Breast epithelium (tissue), 4 donors: Measurements from ENCODE around the gene C12orf42. TPM values are rescaled to one million over a fixed set of nuclear protein-coding genes. Genes with fewer than 3 reads are reported as not detected.

Experiments
- DNase-seq, 2 donors: peaks; one replicate each; pipeline ENCODE4 v3.0.0-alpha.2; 2019; ENCODE audit warnings: low spot score in 2 of 2
- H3K27ac ChIP-seq, 2 donors: fragments of 200-600 bp; sonication (generic) in 1 of 2; one replicate each; pipeline ENCODE4 v1.5.1; 2016 to 2019; ENCODE audit warnings: mild to moderate bottlenecking in 1 of 2
- H3K27me3 ChIP-seq, 2 donors: fragments of 200-600 bp; sonication (generic) in 1 of 2; one replicate each; pipeline versions ENCODE4 v1.5.1 to v1.6.0; 2017 to 2019; ENCODE audit warnings: control low read depth in 1 of 2, mild to moderate bottlenecking in 1 of 2
- H3K36me3 ChIP-seq: fragments of 200-600 bp; one replicate; pipeline ENCODE4 v1.5.1; 2019
- H3K4me1 ChIP-seq, 2 donors: fragments of 200-600 bp; sonication (generic); one replicate each; pipeline ENCODE4 v1.5.1; 2016 to 2019; ENCODE audit warnings: control low read depth in 1 of 2
- H3K4me3 ChIP-seq, 3 donors: fragments of 200-600 bp; sonication (generic); 1 replicate in 2 of 3; 2 replicates in 1 of 3; pipeline ENCODE4 v1.5.1; 2016 to 2019; ENCODE audit warnings: mild to moderate bottlenecking in 3 of 3, moderate library complexity in 2 of 3
- H3K9me3 ChIP-seq, 2 donors: fragments of 200-600 bp; sonication (generic) in 1 of 2; one replicate each; pipeline ENCODE4 v1.5.1; 2016 to 2019; ENCODE audit warnings: control low read depth in 1 of 2
- POLR2A ChIP-seq: fragments of 450-650 bp; IDR thresholded peaks from one replicate; pipeline ENCODE4 v1.6.1; 2016; ENCODE audit warnings: antibody characterized with exemption, mild to moderate bottlenecking, moderate library complexity
- POLR2AphosphoS5 ChIP-seq, 3 donors: sonication (generic); formaldehyde crosslinking; IDR thresholded peaks; one replicate each; pipeline ENCODE4 v1.6.1; 2017; ENCODE audit warnings: antibody characterized with exemption in 3 of 3
- intact Hi-C: fragments of 100-400 bp; cut with DNase I; formaldehyde crosslinking; loops from one replicate; pipeline ENCODE4 v1.15.1; 2023; ENCODE audit warnings: low total_unique reads
- total RNA-seq, 3 donors: library from RNA; depleted of rRNA; stranded (reverse); fragments of >200 nt; gene quantifications; one replicate each; pipeline ENCODE4 v1.1.0, GENCODE V29; 2016
- TF ChIP-seq, protein P1 (sequence below), 3 donors: fragments of 450-650 bp; IDR thresholded peaks; one replicate each; pipeline ENCODE4 v1.5.1; 2016 to 2017; ENCODE audit warnings: antibody characterized with exemption in 3 of 3, mild to moderate bottlenecking in 3 of 3, moderate library complexity in 3 of 3

Gene C12orf42
- total RNA-seq, 3 donors from 2014 or later = 1.6 TPM; not detected in 2

DNA sequence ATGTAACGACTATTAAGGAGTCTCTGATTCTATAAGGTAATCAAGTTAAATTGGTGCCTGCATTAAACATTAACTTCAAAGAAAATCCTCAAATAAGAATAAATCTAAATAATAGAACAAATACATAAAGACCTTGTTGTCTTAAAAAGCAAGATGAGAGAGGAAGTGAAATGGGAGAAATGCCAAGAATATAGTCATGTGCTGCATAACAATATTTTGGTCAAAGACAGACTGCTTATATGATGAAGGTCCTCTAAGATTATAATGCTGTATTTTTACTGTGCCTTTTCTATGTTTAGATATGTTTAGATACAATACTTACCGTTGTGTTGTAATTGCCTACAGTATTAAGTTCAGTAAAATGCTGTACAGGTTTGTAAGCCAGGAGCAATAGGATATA lies 213.6 kb downstream of the C12orf42 start:
- intact Hi-C loops = no loop called here
- no peak overlapping the region for H3K27ac ChIP-seq
- no peaks in the 10 kb centered on the region for H3K4me1 ChIP-seq
- H3K9me3 ChIP-seq = no peaks in the 10 kb centered on the region
- TF ChIP-seq POLR2A (no peak), POLR2AphosphoS5 (IDR thresholded peaks at IDR 0.05) (no peak)
- TF ChIP-seq, protein P1, sequence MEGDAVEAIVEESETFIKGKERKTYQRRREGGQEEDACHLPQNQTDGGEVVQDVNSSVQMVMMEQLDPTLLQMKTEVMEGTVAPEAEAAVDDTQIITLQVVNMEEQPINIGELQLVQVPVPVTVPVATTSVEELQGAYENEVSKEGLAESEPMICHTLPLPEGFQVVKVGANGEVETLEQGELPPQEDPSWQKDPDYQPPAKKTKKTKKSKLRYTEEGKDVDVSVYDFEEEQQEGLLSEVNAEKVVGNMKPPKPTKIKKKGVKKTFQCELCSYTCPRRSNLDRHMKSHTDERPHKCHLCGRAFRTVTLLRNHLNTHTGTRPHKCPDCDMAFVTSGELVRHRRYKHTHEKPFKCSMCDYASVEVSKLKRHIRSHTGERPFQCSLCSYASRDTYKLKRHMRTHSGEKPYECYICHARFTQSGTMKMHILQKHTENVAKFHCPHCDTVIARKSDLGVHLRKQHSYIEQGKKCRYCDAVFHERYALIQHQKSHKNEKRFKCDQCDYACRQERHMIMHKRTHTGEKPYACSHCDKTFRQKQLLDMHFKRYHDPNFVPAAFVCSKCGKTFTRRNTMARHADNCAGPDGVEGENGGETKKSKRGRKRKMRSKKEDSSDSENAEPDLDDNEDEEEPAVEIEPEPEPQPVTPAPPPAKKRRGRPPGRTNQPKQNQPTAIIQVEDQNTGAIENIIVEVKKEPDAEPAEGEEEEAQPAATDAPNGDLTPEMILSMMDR (IDR thresholded peaks at IDR 0.05) = no peak
- no peaks in the 10 kb centered on the region for H3K27me3 ChIP-seq
- no peaks in the 10 kb centered on the region for H3K36me3 ChIP-seq
- H3K4me3 ChIP-seq = no peak overlapping the region
- DNase-seq = no peak

DNA sequence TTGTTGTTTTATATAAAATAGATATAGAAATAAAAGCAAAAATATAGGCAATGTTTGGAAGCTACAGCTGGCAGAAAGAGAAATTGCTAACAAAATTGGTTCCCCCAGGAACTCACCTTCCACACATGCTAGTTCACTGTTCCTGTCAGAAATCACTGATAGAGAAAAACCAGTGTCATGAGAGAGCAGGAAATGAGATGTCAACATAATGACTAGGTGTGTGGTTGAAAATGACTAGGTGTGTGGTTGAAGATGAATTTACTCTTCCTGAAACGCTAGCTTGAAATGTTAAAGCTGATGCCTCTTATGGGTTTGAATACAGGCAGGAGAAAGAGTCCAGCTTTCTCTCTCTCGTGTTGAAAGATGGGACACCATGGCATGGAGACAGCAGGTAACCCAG lies 216.3 kb downstream of the C12orf42 start:
- no peak overlapping the region for H3K27ac ChIP-seq
- no peaks in the 10 kb centered on the region for H3K36me3 ChIP-seq
- no peak for TF ChIP-seq POLR2AphosphoS5 (IDR thresholded peaks at IDR 0.05)
- no peak overlapping the region for H3K4me3 ChIP-seq
- intact Hi-C loops = no loop called here
- H3K9me3 ChIP-seq = no peaks in the 10 kb centered on the region
- H3K27me3 ChIP-seq = no peaks in the 10 kb centered on the region
- no peak for DNase-seq
- H3K4me1 ChIP-seq = no peaks in the 10 kb centered on the region

DNA sequence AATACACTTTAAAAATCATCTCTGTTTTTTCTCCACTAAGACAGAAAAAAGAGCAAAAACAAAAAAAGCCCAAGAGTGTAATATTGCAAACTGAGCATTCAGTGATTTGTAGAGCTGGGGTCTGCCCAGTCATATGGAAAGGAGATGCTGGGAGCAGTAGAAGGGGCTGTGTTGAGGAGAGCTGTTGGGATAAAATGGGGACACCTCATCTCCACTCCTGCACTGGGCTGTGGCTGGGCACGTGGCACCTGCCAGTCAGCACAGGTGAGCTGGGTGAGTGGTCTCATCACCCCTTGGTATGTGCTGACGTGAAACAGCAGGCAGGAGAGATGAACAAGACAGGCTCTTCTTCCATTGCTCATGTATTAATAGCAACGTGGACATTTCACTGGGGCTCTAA lies 217.4 kb downstream of the C12orf42 start:
- intact Hi-C loops = no loop called here
- H3K4me3 ChIP-seq = no peak overlapping the region
- no peaks in the 10 kb centered on the region for H3K9me3 ChIP-seq
- no peaks in the 10 kb centered on the region for H3K36me3 ChIP-seq
- DNase-seq = no peak
- no peak overlapping the region for H3K27ac ChIP-seq
- H3K27me3 ChIP-seq = no peaks in the 10 kb centered on the region
- no peaks in the 10 kb centered on the region for H3K4me1 ChIP-seq
- TF ChIP-seq, protein P1 (IDR thresholded peaks at IDR 0.05) = no peak
- TF ChIP-seq POLR2A (no peak), POLR2AphosphoS5 (IDR thresholded peaks at IDR 0.05) (no peak)

DNA sequence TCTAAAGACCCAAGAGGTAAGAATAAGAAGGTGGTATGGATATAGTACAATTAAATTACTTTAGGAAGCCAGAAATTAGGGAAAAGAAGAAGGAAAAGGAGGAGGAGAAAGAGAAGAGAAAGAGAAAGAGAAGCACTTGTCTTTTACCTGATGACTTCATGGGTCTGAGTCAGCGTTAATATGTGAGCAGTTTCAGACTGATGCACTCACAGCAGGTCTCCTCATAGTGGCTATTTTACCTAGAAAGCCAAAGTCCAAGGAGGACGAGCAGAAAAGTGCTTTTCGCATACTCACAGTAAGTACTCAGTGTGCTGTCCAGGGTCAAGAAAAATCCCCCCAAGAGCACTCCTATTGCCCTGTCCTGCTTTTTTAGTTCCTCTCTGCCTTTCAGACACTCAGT lies 222.1 kb downstream of the C12orf42 start:
- H3K27ac ChIP-seq = no peak overlapping the region
- no peaks in the 10 kb centered on the region for H3K27me3 ChIP-seq
- TF ChIP-seq, protein P1 (IDR thresholded peaks at IDR 0.05) = no peak
- TF ChIP-seq POLR2A (no peak), POLR2AphosphoS5 (IDR thresholded peaks at IDR 0.05) (no peak)
- no peaks in the 10 kb centered on the region for H3K36me3 ChIP-seq
- DNase-seq = no peak
- no peaks in the 10 kb centered on the region for H3K4me1 ChIP-seq
- intact Hi-C loops = no loop called here
- no peaks in the 10 kb centered on the region for H3K9me3 ChIP-seq
- H3K4me3 ChIP-seq = no peak overlapping the region

DNA sequence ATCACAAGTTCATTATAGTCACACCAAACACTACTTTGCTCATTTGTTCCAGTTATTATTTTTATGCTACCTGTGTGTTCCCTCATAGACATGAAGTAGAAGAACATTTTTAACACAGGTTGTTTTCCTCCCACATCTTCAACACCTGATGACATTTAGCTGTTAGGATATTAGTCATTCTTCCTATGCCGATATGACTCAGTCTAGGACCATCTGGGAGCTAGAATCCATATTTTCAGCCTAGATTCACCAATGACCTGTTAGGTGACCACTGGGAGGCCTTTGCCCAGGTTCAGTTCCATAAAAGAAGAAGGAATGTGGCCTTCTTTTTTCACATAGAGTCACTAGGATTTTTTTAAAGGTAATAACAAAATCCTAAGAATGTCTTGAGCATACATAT lies 222.8 kb downstream of the C12orf42 start:
- H3K9me3 ChIP-seq = no peaks in the 10 kb centered on the region
- no peak for TF ChIP-seq POLR2AphosphoS5 (IDR thresholded peaks at IDR 0.05)
- TF ChIP-seq POLR2A = no peak
- TF ChIP-seq, protein P1 (IDR thresholded peaks at IDR 0.05) = no peak

GRCh38 chr12:103269946-103270345 lies 225.8 kb downstream of the C12orf42 start:
- Histone ChIP-seq H3K4me1 (no peaks in the 10 kb centered on the region), H3K4me3 (no peak overlapping the region), H3K27ac (no peak overlapping the region), H3K36me3 (no peaks in the 10 kb centered on the region), H3K9me3 (no peaks in the 10 kb centered on the region), H3K27me3 (no peaks in the 10 kb centered on the region)
- intact Hi-C loops = no loop called here
- DNase-seq = no peak
- TF ChIP-seq POLR2A (no peak), POLR2AphosphoS5 (IDR thresholded peaks at IDR 0.05) (no peak)
- TF ChIP-seq, protein P1 (IDR thresholded peaks at IDR 0.05) = no peak

More for the DNA sequence above, 222.8 kb downstream of the C12orf42 start:
- H3K36me3 ChIP-seq = no peaks in the 10 kb centered on the region
- intact Hi-C loops = no loop called here
- H3K27ac ChIP-seq = no peak overlapping the region
- no peaks in the 10 kb centered on the region for H3K27me3 ChIP-seq
- no peak overlapping the region for H3K4me3 ChIP-seq
- H3K4me1 ChIP-seq = no peaks in the 10 kb centered on the region
- no peak for DNase-seq
